ENCODE data around the gene ZDHHC19.

ZDHHC19 gene

GRCh38 chr3:196150481-196150880 is 60.7 kb downstream of the ZDHHC19 start:
- no peak overlapping the region for H3K4me3 ChIP-seq (ENCODE audit: low read depth, low read length)

- no peak overlapping the region for H3K4me3 ChIP-seq (ENCODE audit: low read depth, low read length)
These were observed 61.3 kb downstream of the ZDHHC19 start for GRCh38 chr3:196149831-196150301.

- H3K4me3 ChIP-seq (ENCODE audit: low read depth, low read length) = no peak overlapping the region
These were observed 61.8 kb downstream of the ZDHHC19 start for GRCh38 chr3:196149375-196149774.

Measured in iPS-11a (cell line).